GM12874 (cell line): Measurements from ENCODE around the gene SYNPO.

Source experiments
- CTCF ChIP-seq: IDR thresholded peaks from 2 replicates; pipeline ENCODE4 v1.5.1; 2011; ENCODE audit warnings: low read depth, mild to moderate bottlenecking, control low read depth, low read length, moderate library complexity; ENCODE audit not compliant: insufficient read depth

Gene SYNPO

GRCh38 chr5:150640311-150641005 lies at the start of gene SYNPO:
SYNPO (plus strand) TSS chr5:150640660; CDS start chr5:150648276, 7,616 bp downstream.
- no peak for TF ChIP-seq CTCF

- TF ChIP-seq CTCF = no peak
Observed at GRCh38 chr5:150590979-150591695, 49.3 kb upstream of the SYNPO start.

GRCh38 chr5:150593593-150593992 lies 46.9 kb upstream of the SYNPO start:
- no peak for TF ChIP-seq CTCF

GRCh38 chr5:150593996-150594395 lies 46.5 kb upstream of the SYNPO start:
- TF ChIP-seq CTCF = no peak

- TF ChIP-seq CTCF = no peak
Observed at GRCh38 chr5:150595466-150596031, 44.9 kb upstream of the SYNPO start.

- TF ChIP-seq CTCF = no peak
Observed at GRCh38 chr5:150596313-150596712, 44.1 kb upstream of the SYNPO start.

- TF ChIP-seq CTCF = no peak
Observed at GRCh38 chr5:150596826-150597225, 43.6 kb upstream of the SYNPO start.
